Ishikawa (cell line): Measurements from ENCODE around the gene SLX9.

Experiments used
- CEBPB ChIP-seq: IDR thresholded peaks from 2 replicates; pipeline ENCODE4 v1.6.1; 2012
- CREB1 ChIP-seq: IDR thresholded peaks from 2 replicates; pipeline ENCODE4 v1.6.1; 2012; ENCODE audit warnings: low read depth
- EGR1 ChIP-seq: IDR thresholded peaks from 2 replicates; pipeline ENCODE4 v1.6.1; 2012
- EP300 ChIP-seq: IDR thresholded peaks from 2 replicates; pipeline ENCODE4 v1.6.1; 2012; ENCODE audit warnings: borderline replicate concordance
- FOXM1 ChIP-seq: IDR thresholded peaks from 2 replicates; pipeline ENCODE4 v1.6.1; 2012; ENCODE audit warnings: low read depth, borderline replicate concordance
- NFIC ChIP-seq: IDR thresholded peaks from 2 replicates; pipeline ENCODE4 v1.6.1; 2012
- RAD21 ChIP-seq: IDR thresholded peaks from 2 replicates; pipeline ENCODE4 v1.6.1; 2012; ENCODE audit warnings: low read depth
- TAF1 ChIP-seq: IDR thresholded peaks from 2 replicates; pipeline ENCODE4 v1.6.1; 2012; ENCODE audit warnings: low read depth, mild to moderate bottlenecking
- TCF12 ChIP-seq: IDR thresholded peaks from 2 replicates; pipeline ENCODE4 v1.6.1; 2012; ENCODE audit warnings: low read depth
- TEAD4 ChIP-seq: IDR thresholded peaks from 2 replicates; pipeline ENCODE4 v1.6.1; 2012
- YY1 ChIP-seq: IDR thresholded peaks from 2 replicates; pipeline ENCODE4 v1.6.1; 2012; ENCODE audit warnings: low read depth
- ZBTB7A ChIP-seq: IDR thresholded peaks from 2 replicates; pipeline ENCODE4 v1.6.1; 2012; ENCODE audit warnings: low read depth
- TF ChIP-seq, protein P1 (sequence below): IDR thresholded peaks from 2 replicates; pipeline ENCODE4 v1.6.1; 2012
- TF ChIP-seq, protein P2 (sequence below): IDR thresholded peaks from 2 replicates; pipeline ENCODE4 v1.6.1; 2012; ENCODE audit warnings: low read depth, mild to moderate bottlenecking
- TF ChIP-seq, protein P3 (sequence below): IDR thresholded peaks from 2 replicates; pipeline ENCODE4 v1.6.1; 2012

The SLX9 gene

DNA sequence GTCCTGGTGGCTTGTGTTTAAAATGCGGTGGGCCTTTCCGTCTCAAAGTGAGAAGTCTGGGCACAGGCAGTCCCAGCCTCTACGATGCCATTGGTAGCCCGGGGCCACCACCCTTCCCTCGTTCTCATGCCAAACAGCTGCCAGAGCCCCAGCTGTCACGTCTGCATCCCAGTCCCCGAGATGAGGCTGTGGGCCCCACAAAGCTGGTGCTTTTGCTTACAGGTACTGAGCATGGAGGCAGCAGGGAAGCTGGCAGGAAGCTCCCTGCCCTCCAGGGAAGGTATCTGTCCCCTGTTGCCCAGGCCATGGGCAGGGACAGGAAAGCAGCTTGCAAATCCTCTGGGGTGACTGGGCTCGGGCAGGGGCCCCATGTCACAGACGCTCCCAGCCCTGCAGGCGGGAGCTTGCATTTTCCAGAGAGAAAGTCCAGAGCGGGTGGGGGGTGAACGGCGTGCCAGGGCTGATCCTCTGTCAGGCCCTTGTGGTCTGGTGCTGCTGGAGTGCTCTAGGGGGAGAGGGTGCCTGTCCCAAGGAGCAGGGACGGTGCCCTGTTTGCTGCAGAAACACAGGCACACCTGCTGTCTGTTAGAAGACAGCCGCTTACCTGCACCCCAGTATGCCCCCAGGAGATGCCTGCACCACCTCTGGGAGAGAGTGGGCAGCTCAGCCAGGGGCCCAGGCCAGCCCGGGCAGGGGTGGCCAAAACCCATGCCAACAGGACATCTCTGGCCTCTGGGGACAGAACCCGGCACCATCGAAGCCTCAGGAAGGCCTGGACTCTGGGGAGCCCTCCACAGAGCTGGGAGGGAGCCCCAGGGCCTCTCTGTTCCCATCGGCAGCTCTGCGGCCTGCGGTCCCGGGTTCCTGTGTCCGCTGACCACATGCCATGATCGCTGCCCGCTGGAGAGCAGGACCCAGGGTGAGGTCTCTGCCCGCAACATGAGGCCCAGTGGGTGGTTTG is 45.9 kb downstream of the SLX9 start:
- TF ChIP-seq TCF12, result no peak
- TF ChIP-seq, protein P1, sequence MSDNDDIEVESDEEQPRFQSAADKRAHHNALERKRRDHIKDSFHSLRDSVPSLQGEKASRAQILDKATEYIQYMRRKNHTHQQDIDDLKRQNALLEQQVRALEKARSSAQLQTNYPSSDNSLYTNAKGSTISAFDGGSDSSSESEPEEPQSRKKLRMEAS, result no peak
- TF ChIP-seq TEAD4, result no peak
- TF ChIP-seq FOXM1, result no peak

DNA sequence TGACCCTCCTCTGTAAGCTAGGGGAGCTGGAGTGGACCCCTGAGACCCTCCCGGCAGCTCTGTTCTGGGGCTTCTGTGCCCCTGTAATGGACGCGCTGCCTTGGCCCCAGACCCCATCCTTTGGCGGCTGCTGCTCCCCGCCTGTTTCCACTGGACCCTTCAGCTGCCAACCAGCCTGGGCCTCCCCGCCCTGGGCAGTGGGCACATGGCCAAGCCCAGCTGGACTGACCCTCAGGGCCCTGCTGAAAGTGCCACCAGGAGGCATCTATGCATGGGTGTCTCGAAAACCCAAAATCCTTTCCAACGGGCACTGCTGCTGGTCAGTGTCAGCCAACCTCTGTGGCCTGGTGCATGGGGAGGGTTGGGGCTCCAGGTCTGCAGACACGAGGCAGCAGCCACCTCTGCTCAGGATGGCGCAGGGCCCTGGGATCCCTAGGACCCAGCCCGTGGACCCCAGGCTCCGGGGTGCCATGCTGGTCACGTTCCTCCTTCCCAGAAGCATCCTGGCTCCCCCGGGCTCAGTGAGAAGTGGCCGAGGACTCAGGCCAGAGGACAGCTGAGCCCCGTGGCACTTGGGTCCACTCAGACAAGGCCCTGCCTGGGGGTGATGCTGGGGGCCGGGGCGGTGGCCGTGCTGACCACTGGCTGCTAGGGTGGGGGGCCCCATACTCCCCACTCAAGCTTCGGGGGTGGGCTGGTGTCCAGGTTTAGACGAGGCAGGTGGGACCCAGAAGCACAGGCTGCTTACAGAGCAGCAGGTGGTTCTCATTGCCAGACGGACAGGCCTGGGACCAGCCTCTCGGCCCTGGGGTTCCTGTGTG is 46.9 kb downstream of the SLX9 start:
- no peak for TF ChIP-seq TCF12
- TF ChIP-seq CREB1, result no peak

DNA sequence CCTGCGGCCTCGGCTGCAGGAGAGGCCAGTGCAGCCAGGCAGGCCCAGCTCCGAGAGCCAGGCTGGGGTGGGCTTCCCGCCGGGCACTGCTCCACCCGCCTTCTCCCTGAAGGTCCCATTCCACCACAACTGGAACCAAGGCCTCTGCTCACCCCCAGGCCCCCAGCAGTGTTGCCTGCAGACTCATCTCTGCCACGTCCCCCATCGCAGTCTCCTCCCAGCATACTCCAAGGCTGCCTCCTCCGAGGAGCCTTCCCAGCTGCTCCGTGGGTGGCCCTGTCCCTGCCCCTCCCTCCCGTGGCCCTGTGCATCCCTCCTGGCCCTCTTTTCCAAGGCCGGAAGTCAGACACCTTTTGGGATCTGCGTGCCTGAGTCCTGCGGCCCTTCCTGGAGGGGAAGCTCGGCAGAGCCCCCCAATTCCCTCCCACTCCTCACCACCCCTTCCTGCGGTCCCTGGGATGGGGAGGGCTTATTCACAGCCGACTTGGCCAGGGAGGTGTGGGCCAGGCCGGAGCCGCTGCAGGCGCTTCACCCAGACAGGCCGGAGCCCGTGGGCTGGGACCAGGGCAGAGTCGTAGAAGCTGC is 47.6 kb downstream of the SLX9 start:
- TF ChIP-seq EGR1, result no peak

DNA sequence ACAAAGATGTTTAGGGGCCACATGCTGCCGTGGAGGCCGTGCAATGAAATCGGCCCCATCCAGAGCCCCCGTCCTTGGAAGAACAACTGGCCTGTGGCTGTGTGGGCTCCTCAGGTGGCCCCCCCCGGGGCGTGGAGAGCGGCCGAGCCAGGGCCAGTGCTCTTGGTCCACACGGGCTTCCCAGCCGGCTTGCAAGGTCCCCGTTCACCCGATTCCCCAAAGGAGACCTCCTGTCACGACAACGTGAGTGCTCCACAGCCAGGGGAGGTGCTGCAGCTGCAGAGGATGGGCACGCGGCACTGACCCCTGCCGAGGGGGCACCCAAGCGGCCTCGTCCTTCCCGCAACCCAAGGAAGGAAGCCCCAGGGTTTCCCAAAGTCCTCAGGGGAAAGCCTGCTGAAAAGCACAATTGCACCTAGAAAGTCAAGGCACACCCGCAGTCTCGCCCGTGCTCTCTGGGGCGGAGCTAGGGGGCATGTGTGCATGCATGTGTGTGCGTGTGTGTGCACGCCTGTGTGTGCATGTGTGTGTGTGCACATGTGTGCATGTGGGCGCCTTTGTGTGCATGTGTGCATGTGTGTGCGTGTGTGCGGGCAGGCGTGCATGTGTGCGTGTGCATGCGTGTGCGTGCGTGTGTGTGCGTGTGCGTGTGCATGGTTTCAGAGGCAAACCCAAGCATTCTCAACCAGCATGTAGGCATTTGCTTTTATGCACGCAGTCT is 48.2 kb downstream of the SLX9 start:
- TF ChIP-seq TAF1, result no peak
- no peak for TF ChIP-seq FOXM1
- TF ChIP-seq YY1, result no peak
- no peak for TF ChIP-seq CREB1
- TF ChIP-seq NFIC, result no peak
- TF ChIP-seq TCF12, result no peak
- TF ChIP-seq TEAD4, result no peak
- TF ChIP-seq ZBTB7A, result no peak
- TF ChIP-seq RAD21, result no peak
- TF ChIP-seq CEBPB, result no peak

DNA sequence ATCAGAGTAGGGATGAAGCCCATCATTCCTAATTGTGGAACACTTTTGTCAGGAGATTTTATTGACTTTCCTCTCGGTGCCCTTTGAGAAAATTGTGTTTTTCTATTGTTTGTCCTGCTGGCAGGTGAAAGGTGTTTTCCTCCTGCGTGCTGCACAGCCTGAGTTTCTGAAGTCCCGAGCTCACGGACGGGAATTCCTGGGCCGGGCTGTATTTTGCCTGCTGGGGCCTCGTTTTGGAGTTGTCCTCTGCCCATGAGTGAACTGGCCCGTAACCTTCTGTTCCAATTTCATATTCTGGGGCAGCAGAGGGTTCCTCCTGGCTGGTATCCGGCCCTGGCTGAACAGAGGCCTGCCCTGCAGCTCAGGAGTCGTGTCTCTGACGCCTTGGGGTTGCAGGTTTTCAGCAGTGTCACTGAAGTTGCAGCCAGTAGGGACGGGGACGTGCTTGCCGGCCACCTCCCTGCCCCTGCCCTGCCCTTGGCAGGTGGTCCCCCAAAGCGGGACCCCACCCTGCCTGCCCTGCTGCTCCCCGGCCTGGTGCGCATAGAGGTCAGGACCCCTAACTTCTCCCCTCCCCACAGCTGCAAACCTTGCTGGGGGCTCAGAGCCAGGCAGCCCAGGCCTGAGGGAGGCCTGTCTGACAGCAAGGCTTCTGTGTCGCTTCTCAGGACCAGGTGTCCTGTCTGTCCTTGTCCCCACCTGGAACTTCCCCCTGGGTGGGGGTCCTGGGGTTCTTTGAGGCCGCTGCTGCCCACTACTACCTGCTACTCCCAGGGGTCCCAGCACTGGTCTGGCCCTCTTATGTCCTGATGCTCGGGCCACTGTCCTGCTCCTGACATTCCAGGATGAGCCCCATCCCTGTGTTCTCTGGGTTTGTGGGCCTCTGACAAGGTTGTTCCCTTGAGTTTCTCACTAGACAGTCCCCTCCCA is 49.0 kb downstream of the SLX9 start:
- TF ChIP-seq CEBPB, result no peak
- TF ChIP-seq, protein P1, result no peak
- TF ChIP-seq NFIC, result no peak
- TF ChIP-seq YY1, result no peak
- no peak for TF ChIP-seq ZBTB7A
- TF ChIP-seq CREB1, result no peak

DNA sequence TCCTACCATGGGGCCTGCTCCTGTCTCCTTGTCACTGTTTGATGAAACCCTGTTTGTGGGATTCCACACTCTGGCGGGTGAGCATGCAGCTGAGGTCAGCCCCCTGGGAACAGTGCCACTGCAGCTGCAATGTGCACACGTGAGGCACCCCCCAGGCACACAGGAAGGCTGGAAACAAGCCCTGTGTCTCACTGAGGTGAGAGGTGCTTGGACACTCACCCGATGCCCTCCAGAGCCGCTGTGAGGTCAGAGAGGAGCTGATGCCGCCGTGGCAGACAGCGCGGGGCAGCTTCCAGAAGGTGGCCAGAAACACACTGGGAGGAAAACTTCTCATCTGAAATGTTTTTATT is 49.7 kb downstream of the SLX9 start:
- TF ChIP-seq NFIC, result no peak
- no peak for TF ChIP-seq TCF12
- no peak for TF ChIP-seq CEBPB
- no peak for TF ChIP-seq RAD21

DNA sequence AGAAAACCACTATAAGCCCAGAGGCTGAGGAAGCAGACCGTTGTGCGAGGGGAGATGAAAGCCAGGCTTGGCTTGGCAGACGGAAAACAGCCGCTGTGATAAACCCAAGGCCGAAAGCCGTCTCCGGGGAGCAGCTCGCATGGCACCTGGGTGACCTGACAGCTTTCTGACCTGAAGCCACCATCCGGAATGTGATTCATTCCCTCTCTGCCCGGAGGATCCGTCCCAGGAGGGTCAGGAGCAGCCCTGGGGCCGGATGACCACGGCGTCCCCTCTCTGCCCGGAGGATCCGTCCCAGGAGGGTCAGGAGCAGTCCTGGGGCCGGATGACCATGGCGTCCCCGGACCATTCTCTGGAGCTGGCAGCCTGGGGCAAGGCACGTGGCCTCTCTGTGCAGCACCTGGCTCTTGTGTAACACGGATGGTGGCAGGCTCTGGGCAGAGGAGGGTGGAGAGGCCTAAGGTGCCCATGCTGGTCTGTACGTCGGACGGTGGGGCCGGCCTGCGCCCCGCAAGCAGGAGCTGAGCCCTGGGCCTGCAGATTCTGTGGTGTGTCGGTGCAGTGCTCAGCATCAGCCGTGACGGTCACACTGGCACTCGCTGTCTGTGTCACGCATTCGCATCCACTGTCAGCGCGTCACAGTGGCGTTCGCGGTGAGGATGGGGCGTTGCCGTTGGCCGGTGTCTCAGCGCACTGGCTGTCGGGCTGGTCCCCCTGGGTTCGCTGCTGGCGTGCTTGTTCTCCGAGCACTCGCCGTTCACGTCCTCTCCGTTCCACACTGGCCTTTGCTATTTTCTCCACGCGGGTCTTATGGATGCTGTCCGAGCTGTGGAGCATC is 50.3 kb downstream of the SLX9 start:
- TF ChIP-seq FOXM1 (no peak), TCF12 (no peak), ZBTB7A (no peak), TAF1 (no peak), CEBPB (no peak), YY1 (no peak), EP300 (no peak)
- TF ChIP-seq, protein P2, sequence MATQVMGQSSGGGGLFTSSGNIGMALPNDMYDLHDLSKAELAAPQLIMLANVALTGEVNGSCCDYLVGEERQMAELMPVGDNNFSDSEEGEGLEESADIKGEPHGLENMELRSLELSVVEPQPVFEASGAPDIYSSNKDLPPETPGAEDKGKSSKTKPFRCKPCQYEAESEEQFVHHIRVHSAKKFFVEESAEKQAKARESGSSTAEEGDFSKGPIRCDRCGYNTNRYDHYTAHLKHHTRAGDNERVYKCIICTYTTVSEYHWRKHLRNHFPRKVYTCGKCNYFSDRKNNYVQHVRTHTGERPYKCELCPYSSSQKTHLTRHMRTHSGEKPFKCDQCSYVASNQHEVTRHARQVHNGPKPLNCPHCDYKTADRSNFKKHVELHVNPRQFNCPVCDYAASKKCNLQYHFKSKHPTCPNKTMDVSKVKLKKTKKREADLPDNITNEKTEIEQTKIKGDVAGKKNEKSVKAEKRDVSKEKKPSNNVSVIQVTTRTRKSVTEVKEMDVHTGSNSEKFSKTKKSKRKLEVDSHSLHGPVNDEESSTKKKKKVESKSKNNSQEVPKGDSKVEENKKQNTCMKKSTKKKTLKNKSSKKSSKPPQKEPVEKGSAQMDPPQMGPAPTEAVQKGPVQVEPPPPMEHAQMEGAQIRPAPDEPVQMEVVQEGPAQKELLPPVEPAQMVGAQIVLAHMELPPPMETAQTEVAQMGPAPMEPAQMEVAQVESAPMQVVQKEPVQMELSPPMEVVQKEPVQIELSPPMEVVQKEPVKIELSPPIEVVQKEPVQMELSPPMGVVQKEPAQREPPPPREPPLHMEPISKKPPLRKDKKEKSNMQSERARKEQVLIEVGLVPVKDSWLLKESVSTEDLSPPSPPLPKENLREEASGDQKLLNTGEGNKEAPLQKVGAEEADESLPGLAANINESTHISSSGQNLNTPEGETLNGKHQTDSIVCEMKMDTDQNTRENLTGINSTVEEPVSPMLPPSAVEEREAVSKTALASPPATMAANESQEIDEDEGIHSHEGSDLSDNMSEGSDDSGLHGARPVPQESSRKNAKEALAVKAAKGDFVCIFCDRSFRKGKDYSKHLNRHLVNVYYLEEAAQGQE, result no peak
- TF ChIP-seq, protein P3, sequence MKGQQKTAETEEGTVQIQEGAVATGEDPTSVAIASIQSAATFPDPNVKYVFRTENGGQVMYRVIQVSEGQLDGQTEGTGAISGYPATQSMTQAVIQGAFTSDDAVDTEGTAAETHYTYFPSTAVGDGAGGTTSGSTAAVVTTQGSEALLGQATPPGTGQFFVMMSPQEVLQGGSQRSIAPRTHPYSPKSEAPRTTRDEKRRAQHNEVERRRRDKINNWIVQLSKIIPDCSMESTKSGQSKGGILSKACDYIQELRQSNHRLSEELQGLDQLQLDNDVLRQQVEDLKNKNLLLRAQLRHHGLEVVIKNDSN, result no peak
